ENCODE data around the gene EXOC6B.

DNA sequence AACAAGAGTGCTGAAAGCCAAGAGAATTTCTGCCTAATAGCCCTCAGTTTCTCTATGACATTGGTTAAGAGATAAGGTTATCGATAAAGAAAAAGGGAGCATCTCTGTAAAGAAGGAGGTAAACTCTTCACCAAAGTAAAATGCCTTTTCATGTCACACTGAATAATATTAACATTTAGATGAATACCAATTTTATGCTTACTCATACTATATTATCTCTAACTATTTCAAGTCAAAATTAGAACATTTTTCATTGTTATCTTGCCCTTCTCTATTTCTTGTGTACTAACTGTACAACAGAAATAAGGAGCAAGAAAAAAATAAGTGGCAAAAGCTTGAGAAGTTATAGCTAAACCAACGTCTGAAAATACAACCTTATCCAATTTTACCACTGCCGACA is 127.5 kb downstream of the EXOC6B start:
- TF ChIP-seq, protein P1, sequence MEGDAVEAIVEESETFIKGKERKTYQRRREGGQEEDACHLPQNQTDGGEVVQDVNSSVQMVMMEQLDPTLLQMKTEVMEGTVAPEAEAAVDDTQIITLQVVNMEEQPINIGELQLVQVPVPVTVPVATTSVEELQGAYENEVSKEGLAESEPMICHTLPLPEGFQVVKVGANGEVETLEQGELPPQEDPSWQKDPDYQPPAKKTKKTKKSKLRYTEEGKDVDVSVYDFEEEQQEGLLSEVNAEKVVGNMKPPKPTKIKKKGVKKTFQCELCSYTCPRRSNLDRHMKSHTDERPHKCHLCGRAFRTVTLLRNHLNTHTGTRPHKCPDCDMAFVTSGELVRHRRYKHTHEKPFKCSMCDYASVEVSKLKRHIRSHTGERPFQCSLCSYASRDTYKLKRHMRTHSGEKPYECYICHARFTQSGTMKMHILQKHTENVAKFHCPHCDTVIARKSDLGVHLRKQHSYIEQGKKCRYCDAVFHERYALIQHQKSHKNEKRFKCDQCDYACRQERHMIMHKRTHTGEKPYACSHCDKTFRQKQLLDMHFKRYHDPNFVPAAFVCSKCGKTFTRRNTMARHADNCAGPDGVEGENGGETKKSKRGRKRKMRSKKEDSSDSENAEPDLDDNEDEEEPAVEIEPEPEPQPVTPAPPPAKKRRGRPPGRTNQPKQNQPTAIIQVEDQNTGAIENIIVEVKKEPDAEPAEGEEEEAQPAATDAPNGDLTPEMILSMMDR (IDR thresholded peaks at IDR 0.05): no peak
- no peak for TF ChIP-seq POLR2A (IDR thresholded peaks at IDR 0.05)
